Skeletal muscle satellite cell (primary cell): ENCODE data around the gene RBM19.

ENCODE experiments used
- H3K27me3 ChIP-seq: 2 replicates; pipeline ENCODE4 v1.7.0; 2013; ENCODE audit warnings: low read length; ENCODE audit not compliant: control insufficient read depth, insufficient read depth
- H3K36me3 ChIP-seq: 2 replicates; pipeline ENCODE4 v1.7.0; 2013; ENCODE audit warnings: mild to moderate bottlenecking, control low read depth, low read length; ENCODE audit not compliant: insufficient read depth
- H3K4me1 ChIP-seq: 2 replicates; pipeline ENCODE4 v1.7.0; 2013; ENCODE audit warnings: low read length; ENCODE audit not compliant: control insufficient read depth, insufficient read depth
- H3K4me2 ChIP-seq: 2 replicates; pipeline ENCODE4 v1.7.0; 2013; ENCODE audit warnings: mild to moderate bottlenecking, low read length
- H3K4me3 ChIP-seq: 2 replicates; pipeline ENCODE4 v1.7.0; 2013; ENCODE audit warnings: low read length
- H3K9ac ChIP-seq: 2 replicates; pipeline ENCODE4 v1.7.0; 2013; ENCODE audit warnings: mild to moderate bottlenecking, low read depth, low read length, moderate library complexity
- H3K9me3 ChIP-seq: replicated peaks from 2 replicates; pipeline ENCODE4 v1.7.0; 2013; ENCODE audit warnings: mild to moderate bottlenecking, control low read depth, low read length

Gene RBM19

DNA sequence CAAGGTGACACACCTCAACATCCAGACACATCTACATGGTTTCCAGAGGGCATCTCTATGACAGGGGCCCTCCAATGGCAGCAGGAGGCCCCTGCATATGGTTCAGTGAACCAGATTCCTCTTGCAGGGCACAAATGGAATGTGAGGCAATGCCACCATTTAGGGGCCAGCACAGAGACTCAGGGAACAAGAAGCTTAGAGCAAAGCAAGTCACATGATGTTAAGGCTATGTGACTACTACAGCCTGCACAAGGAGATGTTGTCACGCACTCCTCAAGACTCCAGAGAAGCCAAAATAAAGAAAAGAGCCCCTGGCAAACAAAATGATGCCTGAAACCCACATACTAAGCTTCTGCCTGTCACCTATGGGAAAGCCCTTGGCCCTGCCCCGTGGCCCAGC is 95.2 kb downstream of the RBM19 start:
- no peak overlapping the region for H3K4me3 ChIP-seq
- H3K9ac ChIP-seq = no peak overlapping the region
- H3K27me3 ChIP-seq = no peaks in the 10 kb centered on the region
- peaks cover 11% of the 10 kb centered on the region for H3K4me1 ChIP-seq
- no peaks in the 10 kb centered on the region for H3K9me3 ChIP-seq
- no peaks in the 10 kb centered on the region for H3K36me3 ChIP-seq
- H3K4me2 ChIP-seq = no peak overlapping the region

DNA sequence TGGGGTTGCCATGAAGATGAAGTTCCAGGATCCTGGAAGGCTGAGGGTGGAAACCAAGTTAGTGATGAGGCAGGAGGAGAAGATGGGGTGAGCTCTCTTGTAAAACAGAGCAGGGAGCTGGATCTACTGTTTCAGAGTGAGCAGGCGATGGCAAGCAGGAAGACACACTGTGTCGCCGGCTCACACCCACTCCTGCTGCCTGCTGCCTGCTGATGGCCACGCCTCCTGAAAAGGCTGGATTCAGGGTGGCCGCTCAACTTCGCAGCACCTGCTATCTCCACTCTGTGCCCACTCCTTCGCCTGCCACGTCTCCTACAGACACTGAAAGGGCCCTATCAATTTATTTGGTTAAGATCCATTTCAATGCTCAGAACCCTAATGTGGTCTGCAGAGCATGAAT is 96.1 kb downstream of the RBM19 start:
- Histone ChIP-seq H3K27me3 (no peaks in the 10 kb centered on the region), H3K36me3 (no peaks in the 10 kb centered on the region), H3K9ac (no peak overlapping the region), H3K4me1 (peaks cover 4% of the 10 kb centered on the region), H3K9me3 (no peaks in the 10 kb centered on the region), H3K4me2 (no peak overlapping the region), H3K4me3 (no peak overlapping the region)

DNA sequence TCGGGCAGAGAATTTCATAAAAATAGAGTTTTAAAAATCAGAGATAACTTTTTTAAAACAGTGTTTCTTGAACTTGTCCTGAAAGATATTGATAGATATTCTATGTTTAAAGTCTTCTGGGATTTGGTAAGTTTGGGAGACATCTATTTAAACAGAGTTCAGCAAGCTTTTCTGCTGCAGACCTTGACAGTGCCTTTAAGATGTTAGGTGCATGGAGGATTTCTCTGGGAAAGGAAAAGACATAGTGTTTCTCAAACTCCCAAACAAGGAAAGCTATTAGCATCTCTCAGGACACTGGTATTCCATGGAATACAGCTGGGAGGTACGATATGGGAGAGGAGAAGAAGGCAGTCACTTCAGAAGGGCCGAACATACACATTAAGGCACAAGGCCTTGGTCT is 97.8 kb downstream of the RBM19 start:
- Histone ChIP-seq H3K9ac (no peak overlapping the region), H3K27me3 (no peaks in the 10 kb centered on the region), H3K4me1 (peaks cover 7% of the 10 kb centered on the region), H3K36me3 (no peaks in the 10 kb centered on the region), H3K4me2 (no peak overlapping the region), H3K9me3 (no peaks in the 10 kb centered on the region), H3K4me3 (no peak overlapping the region)

DNA sequence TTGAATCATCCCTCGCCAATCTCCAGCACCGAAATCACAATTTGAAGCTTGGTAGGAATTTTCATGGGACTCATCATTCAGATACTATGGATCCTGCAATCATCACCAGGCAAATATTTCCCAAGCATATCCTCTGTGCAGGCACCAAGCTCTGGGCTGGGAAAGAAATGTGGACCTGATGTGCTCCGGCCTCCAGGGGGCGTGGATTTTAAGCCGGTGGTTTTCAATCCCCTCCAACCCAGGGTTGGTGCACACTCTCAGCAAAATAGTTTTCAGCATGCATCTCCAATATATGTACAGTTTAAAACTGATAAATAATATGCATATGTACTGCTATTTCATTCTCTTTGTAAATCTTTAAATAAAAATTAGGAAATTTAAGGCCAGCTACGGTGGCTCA is 98.9 kb downstream of the RBM19 start:
- H3K4me2 ChIP-seq = no peak overlapping the region
- no peaks in the 10 kb centered on the region for H3K36me3 ChIP-seq
- H3K9me3 ChIP-seq = no peaks in the 10 kb centered on the region
- no peaks in the 10 kb centered on the region for H3K27me3 ChIP-seq
- no peak overlapping the region for H3K4me3 ChIP-seq
- peaks cover 14% of the 10 kb centered on the region for H3K4me1 ChIP-seq
- H3K9ac ChIP-seq = no peak overlapping the region

DNA sequence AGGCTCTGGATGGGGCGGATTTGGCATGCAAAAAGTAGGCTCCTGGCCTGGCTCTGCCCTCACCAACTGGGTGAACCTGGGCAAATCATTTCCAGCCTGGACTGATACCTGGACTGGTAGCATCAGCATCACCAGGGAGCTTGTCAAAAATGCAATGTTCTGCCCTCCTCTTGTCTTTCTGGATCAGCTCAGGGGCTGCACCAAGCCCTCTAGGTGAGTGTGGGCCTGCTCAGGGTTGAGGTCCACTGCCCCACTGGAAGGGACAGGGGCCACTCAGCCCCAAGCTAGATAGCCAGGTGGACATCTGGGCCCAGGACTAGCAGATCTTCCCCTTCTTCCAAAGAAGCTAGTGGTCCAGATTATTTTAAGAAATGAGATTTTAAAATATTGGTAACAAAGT is 99.6 kb downstream of the RBM19 start:
- Histone ChIP-seq H3K9ac (no peak overlapping the region), H3K36me3 (no peaks in the 10 kb centered on the region), H3K9me3 (no peaks in the 10 kb centered on the region), H3K27me3 (no peaks in the 10 kb centered on the region), H3K4me2 (no peak overlapping the region), H3K4me3 (no peak overlapping the region), H3K4me1 (peaks cover 16% of the 10 kb centered on the region)

DNA sequence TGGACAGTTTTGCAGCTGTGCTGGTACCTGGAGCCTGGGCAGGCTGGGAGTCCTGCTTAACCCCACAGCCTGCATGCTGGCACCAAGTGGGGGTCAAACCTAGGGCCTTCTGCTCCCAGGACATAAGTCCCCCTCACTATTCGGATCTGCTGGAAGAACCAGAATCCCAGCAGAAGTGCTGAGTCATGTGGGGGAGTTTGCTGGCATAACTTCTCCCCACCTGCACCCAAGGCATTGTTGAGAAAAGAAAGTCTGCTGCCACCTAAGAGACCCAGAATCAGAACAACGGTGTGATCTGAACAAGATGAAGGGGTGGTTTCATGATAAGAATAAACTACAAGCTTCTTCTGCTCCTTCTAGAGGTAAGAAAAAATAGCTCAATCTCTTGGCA is 102.7 kb downstream of the RBM19 start:
- Histone ChIP-seq H3K9me3 (no peaks in the 10 kb centered on the region), H3K9ac (peak overlapping the region; percentile 5), H3K36me3 (peaks cover 4% of the 10 kb centered on the region), H3K4me1 (peaks cover 26% of the 10 kb centered on the region), H3K27me3 (no peaks in the 10 kb centered on the region), H3K4me3 (peak overlapping the region; percentile 2), H3K4me2 (peak overlapping the region; percentile 63)

DNA sequence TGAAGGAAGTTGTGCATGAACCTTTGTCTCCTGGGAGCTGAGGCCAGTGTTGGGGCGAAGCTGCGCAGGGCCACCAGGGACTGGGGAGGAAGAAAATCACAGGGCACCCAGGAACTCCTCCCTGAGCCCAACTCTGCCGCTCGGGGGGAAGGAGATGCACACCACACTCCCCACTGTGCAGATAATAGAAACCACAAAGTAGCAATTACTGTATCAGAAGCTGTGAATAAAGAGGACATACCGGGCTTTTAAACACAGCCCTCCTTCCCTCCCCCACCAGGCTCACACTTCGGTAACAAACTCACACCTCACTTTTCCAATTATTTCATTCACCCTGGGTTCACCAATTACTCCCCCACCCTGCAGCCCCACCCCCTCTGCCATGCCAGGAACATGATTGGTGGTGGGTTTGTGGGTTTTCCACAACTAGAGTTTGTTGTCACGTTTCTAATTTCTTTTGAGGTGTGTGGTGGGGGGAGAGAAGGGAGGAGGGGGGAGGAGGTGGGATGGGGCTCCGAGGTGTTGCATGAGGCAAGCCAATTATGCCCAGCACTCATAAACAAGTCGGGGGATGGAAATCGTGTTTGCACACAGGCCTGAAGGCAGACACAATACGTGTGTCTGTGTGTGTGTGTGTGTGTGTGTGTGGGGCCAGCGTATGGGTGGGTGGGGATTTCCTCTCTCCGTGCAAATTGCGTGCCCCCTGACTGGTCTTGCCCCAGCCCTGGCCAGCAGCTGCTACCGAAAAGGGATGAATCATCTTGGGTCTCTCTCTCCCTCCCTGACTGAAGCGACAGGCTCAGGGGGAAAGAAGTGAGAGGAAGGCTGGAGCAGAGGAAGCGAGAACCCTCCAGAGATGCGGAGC is 103.3 kb downstream of the RBM19 start:
- H3K36me3 ChIP-seq = peaks cover 10% of the 10 kb centered on the region
- H3K9ac ChIP-seq = peak overlapping the region; percentile 5
- H3K4me2 ChIP-seq = peak overlapping the region; percentile 63
- no peaks in the 10 kb centered on the region for H3K9me3 ChIP-seq
- H3K4me3 ChIP-seq = peak overlapping the region; percentile 2
- peaks cover 26% of the 10 kb centered on the region for H3K4me1 ChIP-seq
- H3K27me3 ChIP-seq = no peaks in the 10 kb centered on the region

DNA sequence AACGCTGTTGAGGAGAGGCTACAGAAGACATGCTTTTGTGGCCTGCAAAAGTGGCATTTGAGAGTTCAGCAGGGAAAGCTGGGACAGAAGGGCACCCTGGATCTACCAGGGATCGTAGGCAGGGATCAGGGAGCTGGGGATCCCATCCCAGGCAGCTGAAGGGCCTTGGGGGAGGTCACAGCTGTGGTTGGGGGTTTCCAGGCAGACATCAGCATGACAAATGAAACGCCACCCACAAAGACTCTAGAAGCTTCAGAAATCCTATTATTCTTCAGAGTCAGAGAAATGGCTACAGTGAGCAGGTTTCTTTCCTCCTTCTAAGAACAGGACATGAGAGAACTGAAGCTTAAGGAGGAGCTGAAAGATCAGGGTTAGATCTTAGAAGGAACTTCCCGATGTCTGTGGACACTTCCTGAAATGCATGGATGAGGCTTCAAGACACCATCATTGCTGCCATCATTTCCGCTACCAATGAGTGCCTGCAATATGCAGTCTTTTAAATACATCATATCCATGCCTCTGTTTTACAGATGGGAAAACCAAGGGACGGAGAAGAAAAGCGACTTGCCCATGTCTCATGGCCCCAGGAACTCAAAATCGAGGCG is 104.3 kb downstream of the RBM19 start:
- H3K36me3 ChIP-seq = peaks cover 17% of the 10 kb centered on the region

DNA sequence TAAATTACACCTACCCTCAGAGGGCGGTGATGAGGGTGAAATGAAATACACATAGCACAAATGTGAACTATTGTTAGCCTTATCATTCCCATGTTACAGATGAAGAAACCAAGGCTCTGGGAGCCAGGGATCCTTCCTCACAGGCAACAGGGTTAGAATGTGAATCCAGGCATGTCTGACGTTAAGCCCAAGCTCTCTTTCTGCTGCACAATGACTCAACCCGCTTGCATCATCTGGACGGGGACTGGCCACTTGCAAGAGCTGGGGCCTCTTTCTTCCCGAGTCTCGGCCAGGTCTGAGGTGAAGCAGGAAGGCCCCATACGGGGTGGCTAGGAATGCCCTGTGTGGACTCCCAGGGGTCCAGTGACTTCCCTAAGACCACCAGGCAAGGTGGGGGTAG is 105.2 kb downstream of the RBM19 start:
- Histone ChIP-seq H3K9ac (no peak overlapping the region), H3K36me3 (peaks cover 17% of the 10 kb centered on the region), H3K4me3 (no peak overlapping the region), H3K27me3 (no peaks in the 10 kb centered on the region), H3K4me2 (no peak overlapping the region), H3K9me3 (no peaks in the 10 kb centered on the region), H3K4me1 (peaks cover 26% of the 10 kb centered on the region)

More for the DNA sequence above, 104.3 kb downstream of the RBM19 start:
- Histone ChIP-seq H3K9me3 (no peaks in the 10 kb centered on the region), H3K9ac (no peak overlapping the region), H3K27me3 (no peaks in the 10 kb centered on the region), H3K4me3 (no peak overlapping the region), H3K4me2 (no peak overlapping the region), H3K4me1 (peaks cover 26% of the 10 kb centered on the region)

DNA sequence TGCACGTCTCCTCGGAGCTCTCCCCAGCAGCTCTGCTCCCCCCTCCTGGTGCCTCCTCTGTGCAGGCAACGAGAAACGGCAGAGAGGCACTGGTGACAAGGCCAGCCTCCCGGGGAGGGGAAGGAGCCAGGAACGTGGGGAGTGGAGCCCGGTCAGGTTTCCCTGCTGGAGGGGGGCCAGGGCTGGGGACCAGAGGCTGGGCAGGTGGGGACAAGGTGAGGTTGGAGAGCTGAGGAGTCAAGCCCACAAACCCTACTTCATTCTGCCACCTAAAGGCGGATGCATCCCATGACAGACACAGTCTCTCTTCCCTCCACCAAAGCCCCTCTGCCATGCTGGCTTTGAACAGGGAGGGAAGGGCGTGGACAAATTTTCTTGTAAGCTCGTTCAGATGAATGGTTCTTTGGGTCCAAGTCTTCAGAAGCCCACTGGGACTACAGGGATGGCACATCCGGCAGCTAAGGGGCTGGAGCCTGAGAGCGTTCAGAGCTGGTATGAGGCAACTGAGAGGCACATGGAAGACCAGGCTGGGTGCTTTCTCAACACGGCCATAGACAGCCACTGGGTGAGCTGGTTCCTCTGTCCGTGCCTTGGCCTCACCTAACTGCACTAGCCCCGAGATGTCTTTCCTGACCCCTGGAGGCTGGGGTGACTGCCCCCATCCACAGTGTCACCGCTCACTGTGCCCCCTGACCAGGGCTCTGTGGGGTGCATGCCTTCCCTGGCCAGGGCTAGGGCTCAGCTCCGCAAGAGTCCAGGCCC is 105.9 kb downstream of the RBM19 start:
- Histone ChIP-seq H3K27me3 (no peaks in the 10 kb centered on the region), H3K4me1 (peaks cover 26% of the 10 kb centered on the region), H3K4me2 (no peak overlapping the region), H3K4me3 (no peak overlapping the region), H3K9me3 (no peaks in the 10 kb centered on the region), H3K9ac (no peak overlapping the region), H3K36me3 (peaks cover 17% of the 10 kb centered on the region)

DNA sequence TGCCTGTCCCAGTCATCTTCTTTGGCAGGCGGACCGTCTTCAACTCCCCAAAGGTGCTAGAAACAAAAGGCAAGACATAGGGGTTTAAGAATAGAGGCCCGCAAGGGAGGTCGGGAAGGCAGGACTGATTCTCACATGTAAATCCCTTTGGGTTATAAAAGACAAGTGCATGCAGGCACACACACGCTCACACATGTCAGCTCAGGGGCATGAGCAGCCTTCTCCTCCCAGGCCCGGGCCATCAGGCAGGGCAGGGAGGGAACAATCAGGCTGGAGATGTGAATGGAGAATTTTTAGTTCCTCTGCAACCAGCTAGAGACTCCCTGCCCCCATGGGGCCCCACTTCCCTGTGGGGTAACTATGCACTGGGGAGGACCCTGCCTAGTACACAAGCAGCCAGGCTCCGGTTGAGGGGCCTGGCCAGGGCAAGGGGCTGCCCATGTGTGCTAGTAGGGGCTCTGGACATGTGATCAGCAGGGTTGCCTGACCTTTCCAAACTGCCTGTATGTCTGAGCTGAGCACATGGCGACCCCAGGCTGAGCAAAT is 107.2 kb downstream of the RBM19 start:
- no peaks in the 10 kb centered on the region for H3K27me3 ChIP-seq
- H3K9me3 ChIP-seq = no peaks in the 10 kb centered on the region
- H3K4me3 ChIP-seq = no peak overlapping the region
- no peak overlapping the region for H3K9ac ChIP-seq
- H3K36me3 ChIP-seq = peaks cover 22% of the 10 kb centered on the region
- no peak overlapping the region for H3K4me2 ChIP-seq
- H3K4me1 ChIP-seq = peaks cover 24% of the 10 kb centered on the region
